ENCODE results near the gene CEMIP.

Gene CEMIP

DNA sequence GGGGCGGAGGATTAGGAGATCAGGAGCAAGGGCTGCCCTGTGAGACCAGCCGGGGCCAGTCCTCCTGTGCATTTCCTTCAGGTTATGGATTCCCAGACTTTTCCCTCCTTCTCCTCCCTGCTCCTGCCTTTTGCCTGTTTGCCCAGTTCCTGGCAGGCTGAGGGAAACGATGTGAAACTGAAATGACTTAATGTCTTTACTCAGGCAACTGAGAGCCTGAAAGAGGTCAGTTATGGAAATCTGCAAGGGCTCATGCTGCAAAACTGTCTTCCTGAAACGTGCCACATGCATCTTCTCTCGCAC is 153.3 kb downstream of the CEMIP start:
- Histone ChIP-seq H3K4me1 (ENCODE audit: control insufficient read depth, insufficient read depth, low read length) (no peaks in the 10 kb centered on the region), H3K9me3 (ENCODE audit: control insufficient read depth, insufficient read depth, low read depth, low read length) (no peaks in the 10 kb centered on the region), H3K36me3 (ENCODE audit: control insufficient read depth in 2 of 2, insufficient read depth in 1 of 2, low read length in 2 of 2) (no peaks in the 10 kb centered on the region), H3K4me3 (ENCODE audit: low read depth, low read length) (no peak overlapping the region), H3K27ac (ENCODE audit: extremely low read depth, low read depth, low read length) (no peak overlapping the region)
- TF ChIP-seq KLF10 (tag by site-specific recombination; IDR thresholded peaks at IDR 0.05) (no peak), ZNF324 (tag by site-specific recombination; IDR thresholded peaks at IDR 0.05) (no peak), ZNF184 (tag by site-specific recombination; IDR thresholded peaks at IDR 0.05) (no peak), ZNF544 (tag by site-specific recombination; IDR thresholded peaks at IDR 0.05) (no peak), ZNF391 (tag by site-specific recombination; IDR thresholded peaks at IDR 0.05; ENCODE audit: borderline replicate concordance, low read depth) (no peak), ZNF501 (tag by site-specific recombination; IDR thresholded peaks at IDR 0.05) (no peak), ZFP41 (tag by site-specific recombination; IDR thresholded peaks at IDR 0.05; ENCODE audit: borderline replicate concordance) (no peak)
- CTCF ChIA-PET: interaction anchor here (1.3 kb wide), 1 partner anchor 37 kb away, joined by 3 read pairs; no protein-coding TSS in a partner anchor
- POLR2A ChIA-PET: no interaction called here

DNA sequence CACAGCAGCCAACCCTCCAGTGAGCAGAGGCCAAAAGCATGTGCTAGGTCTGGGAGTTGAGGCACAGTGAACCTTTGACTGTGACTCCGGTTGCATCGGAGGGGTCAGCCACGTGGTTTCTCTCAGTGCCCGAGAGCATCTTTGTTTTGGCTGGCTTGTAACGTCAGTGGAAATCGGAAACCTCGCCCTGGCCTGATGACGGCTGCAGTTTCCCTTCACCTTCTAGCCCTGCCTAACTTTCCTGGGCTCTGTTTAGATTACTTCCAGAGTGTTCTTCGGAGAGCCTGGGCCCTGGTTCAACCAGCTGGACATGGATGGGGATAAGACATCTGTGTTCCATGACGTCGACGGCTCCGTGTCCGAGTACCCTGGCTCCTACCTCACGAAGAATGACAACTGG is 153.8 kb downstream of the CEMIP start:
- Histone ChIP-seq H3K4me1 (ENCODE audit: control insufficient read depth, insufficient read depth, low read length) (no peaks in the 10 kb centered on the region), H3K36me3 (ENCODE audit: control insufficient read depth in 2 of 2, insufficient read depth in 1 of 2, low read length in 2 of 2) (no peaks in the 10 kb centered on the region), H3K9me3 (ENCODE audit: control insufficient read depth, insufficient read depth, low read depth, low read length) (no peaks in the 10 kb centered on the region), H3K4me3 (ENCODE audit: low read depth, low read length) (no peak overlapping the region), H3K27ac (ENCODE audit: extremely low read depth, low read depth, low read length) (no peak overlapping the region)
- ChIA-PET POLR2A (no interaction called here), CTCF (no interaction called here)
- no peak for TF ChIP-seq ZNF707 (tag by site-specific recombination; IDR thresholded peaks at IDR 0.05)
- TF ChIP-seq, protein P1, sequence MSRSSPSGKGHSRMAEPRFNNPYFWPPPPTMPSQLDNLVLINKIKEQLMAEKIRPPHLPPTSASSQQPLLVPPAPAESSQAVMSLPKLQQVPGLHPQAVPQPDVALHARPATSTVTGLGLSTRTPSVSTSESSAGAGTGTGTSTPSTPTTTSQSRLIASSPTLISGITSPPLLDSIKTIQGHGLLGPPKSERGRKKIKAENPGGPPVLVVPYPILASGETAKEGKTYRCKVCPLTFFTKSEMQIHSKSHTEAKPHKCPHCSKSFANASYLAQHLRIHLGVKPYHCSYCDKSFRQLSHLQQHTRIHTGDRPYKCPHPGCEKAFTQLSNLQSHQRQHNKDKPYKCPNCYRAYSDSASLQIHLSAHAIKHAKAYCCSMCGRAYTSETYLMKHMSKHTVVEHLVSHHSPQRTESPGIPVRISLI (tag by site-specific recombination; IDR thresholded peaks at IDR 0.05): no peak
- TF ChIP-seq OSR2 (tag by site-specific recombination; IDR thresholded peaks at IDR 0.05): no peak
- no peak for TF ChIP-seq ZNF292 (tag by site-specific recombination; IDR thresholded peaks at IDR 0.05; ENCODE audit: borderline replicate concordance, low read depth)

DNA sequence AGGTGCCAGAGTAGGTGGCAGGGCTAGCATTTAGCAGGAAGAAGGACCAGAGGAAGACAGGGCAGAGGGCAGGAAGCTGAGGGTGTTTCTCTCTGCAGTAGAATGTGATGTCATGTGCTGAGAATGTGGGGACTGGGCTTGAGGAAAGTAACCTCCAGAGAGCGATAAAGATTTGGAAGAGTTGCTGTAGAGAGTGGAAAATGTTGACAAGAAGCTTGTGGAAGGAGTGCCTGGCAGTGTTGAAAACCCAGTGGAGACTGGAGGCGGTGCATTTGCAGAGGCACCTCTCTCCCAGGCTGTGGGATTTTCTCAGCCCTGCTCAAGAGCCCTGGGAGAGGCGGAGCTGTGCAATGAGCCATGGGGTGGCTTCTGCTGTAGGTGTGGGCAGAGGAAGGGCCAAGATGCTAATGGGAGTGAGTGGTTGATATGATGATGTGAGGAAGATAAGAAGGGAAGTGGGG is 155.6 kb downstream of the CEMIP start:
- Histone ChIP-seq H3K36me3 (ENCODE audit: control insufficient read depth in 2 of 2, insufficient read depth in 1 of 2, low read length in 2 of 2) (no peaks in the 10 kb centered on the region), H3K4me3 (ENCODE audit: low read depth, low read length) (no peak overlapping the region), H3K9me3 (ENCODE audit: control insufficient read depth, insufficient read depth, low read depth, low read length) (no peaks in the 10 kb centered on the region), H3K27ac (ENCODE audit: extremely low read depth, low read depth, low read length) (no peak overlapping the region), H3K4me1 (ENCODE audit: control insufficient read depth, insufficient read depth, low read length) (no peaks in the 10 kb centered on the region)
- ChIA-PET POLR2A (interaction anchor here (1.0 kb wide), 1 partner anchor 80 kb away, joined by 3 read pairs; no protein-coding TSS in a partner anchor), CTCF (interaction anchor here (0.6 to 1.4 kb wide), 5 partner anchors 13 to 367 kb away, joined by 3 to 7 read pairs (median 5); partner anchors contain the start of gene CEMIP)
- TF ChIP-seq ZFHX2 (tag by site-specific recombination; conservative IDR thresholded peaks at IDR 0.05): peak; percentile 83
- TF ChIP-seq MZF1 (tag by site-specific recombination; IDR thresholded peaks at IDR 0.05; ENCODE audit: borderline replicate concordance): no peak
- TF ChIP-seq ZNF157 (tag by site-specific recombination; IDR thresholded peaks at IDR 0.05): no peak
- peak; percentile 41 for TF ChIP-seq PRDM1 (tag by site-specific recombination; IDR thresholded peaks at IDR 0.05)
- TF ChIP-seq, protein P2, sequence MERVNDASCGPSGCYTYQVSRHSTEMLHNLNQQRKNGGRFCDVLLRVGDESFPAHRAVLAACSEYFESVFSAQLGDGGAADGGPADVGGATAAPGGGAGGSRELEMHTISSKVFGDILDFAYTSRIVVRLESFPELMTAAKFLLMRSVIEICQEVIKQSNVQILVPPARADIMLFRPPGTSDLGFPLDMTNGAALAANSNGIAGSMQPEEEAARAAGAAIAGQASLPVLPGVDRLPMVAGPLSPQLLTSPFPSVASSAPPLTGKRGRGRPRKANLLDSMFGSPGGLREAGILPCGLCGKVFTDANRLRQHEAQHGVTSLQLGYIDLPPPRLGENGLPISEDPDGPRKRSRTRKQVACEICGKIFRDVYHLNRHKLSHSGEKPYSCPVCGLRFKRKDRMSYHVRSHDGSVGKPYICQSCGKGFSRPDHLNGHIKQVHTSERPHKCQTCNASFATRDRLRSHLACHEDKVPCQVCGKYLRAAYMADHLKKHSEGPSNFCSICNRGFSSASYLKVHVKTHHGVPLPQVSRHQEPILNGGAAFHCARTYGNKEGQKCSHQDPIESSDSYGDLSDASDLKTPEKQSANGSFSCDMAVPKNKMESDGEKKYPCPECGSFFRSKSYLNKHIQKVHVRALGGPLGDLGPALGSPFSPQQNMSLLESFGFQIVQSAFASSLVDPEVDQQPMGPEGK (tag by site-specific recombination; IDR thresholded peaks at IDR 0.05): no peak
- peak; percentile 88 for TF ChIP-seq EGR2 (tag by site-specific recombination; IDR thresholded peaks at IDR 0.05; ENCODE audit: low read depth)
- 0 out of 2 replicates have a peak, but pooled peaks have one; percentile 20 for TF ChIP-seq GLI4 (tag by site-specific recombination; IDR thresholded peaks at IDR 0.05)

Measured in HEK293 (cell line).